Mucosa of rectum (tissue), 2 donors: ENCODE data around the gene MED17.
"Not testable (repeated sequence)": the region's sequence is repeated elsewhere in the genome, so short reads cannot be mapped to it uniquely, and the experiment has no call there.

Experiments
- H3K27ac ChIP-seq, 2 donors: one replicate each; pipeline ENCODE4 v1.7.0; 2013; ENCODE audit warnings: inconsistent platforms in 2 of 2, low read depth in 2 of 2, low read length in 2 of 2
- H3K27me3 ChIP-seq, 2 donors: one replicate each; pipeline ENCODE4 v1.7.0; 2013; ENCODE audit warnings: low read length in 2 of 2; ENCODE audit not compliant: control insufficient read depth in 2 of 2, insufficient read depth in 2 of 2
- H3K36me3 ChIP-seq, 2 donors: one replicate each; pipeline ENCODE4 v1.7.0; 2013; ENCODE audit warnings: low read length in 2 of 2; ENCODE audit not compliant: control insufficient read depth in 2 of 2, insufficient read depth in 2 of 2
- H3K4me1 ChIP-seq, 2 donors: one replicate each; pipeline ENCODE4 v1.7.0; 2013; ENCODE audit warnings: low read length in 2 of 2, mild to moderate bottlenecking in 1 of 2; ENCODE audit not compliant: control insufficient read depth in 2 of 2, insufficient read depth in 2 of 2
- H3K4me3 ChIP-seq, 2 donors: one replicate each; pipeline ENCODE4 v1.7.0; 2013; ENCODE audit warnings: low read length in 2 of 2
- H3K9ac ChIP-seq, 2 donors: one replicate each; pipeline ENCODE4 v1.7.0; 2013; ENCODE audit warnings: low read length in 2 of 2, low read depth in 1 of 2, mild to moderate bottlenecking in 1 of 2
- H3K9me3 ChIP-seq, 2 donors: one replicate each; pipeline ENCODE4 v1.7.0; 2013; ENCODE audit warnings: low read length in 2 of 2; ENCODE audit not compliant: control insufficient read depth in 2 of 2
- donor health status: healthy.
- donor health status: Normal muscosa, but diverticular disease.

The MED17 gene

GRCh38 chr11:93757301-93757700, 26.8 kb upstream of the MED17 start:
- H3K4me1 ChIP-seq: no peaks in the 10 kb centered on the region
- H3K27ac ChIP-seq: no peak overlapping the region
- no peaks in the 10 kb centered on the region for H3K9me3 ChIP-seq
- no peak overlapping the region for H3K4me3 ChIP-seq
- no peak overlapping the region for H3K9ac ChIP-seq
- H3K27me3 ChIP-seq: no peaks in the 10 kb centered on the region
- H3K36me3 ChIP-seq: peaks cover 48 to 69% of the 10 kb centered on the region in 2 donors

DNA sequence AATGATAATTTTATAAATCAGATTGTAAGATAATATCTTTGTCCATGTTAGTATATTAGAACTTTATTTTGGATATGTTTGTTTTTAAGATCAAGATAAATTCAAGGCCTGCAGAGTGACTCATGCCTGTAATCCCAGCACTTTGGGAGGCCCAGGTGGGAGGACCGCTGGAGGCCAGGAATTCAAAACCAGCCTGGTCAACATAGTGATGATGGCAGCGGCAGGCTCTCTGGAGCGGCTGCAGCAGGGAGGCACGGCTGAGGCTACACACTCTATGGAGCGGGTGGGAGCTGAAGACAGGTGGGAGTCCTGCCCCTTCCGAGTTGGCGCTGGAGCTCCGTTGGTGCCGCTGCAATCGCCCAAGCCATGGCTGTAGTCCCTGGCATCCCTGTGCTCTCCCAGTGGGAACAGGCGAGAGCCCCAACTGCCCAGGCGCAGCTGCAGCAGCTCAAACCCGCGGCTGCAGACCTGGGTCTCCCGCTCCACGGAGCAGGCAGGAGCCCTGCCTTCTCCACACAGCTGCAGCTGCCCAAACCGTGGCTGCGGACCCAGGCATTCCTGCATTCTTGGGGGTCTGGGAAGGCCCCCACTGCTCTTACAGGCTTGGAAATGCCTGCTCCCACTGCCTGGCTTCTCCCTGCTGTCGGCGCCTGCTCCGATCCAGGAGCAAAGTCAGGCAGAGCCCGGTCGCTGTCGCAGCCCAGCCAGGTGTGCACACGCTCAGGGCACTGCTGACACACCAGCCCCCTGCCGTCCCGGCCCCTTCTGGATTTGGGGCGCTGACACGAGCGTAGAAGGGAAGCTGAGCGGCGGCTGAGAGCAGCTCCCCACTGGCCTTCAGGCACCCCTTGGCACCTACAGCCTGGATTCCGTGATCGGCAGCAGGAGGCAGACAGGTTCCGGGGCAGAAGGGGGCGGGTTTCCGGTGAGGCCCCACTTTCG, 25.9 kb upstream of the MED17 start:
- Histone ChIP-seq H3K4me1 (no peaks in the 10 kb centered on the region), H3K36me3 (peaks cover 54 to 78% of the 10 kb centered on the region in 2 donors), H3K9ac (no peak overlapping the region), H3K27ac (no peak overlapping the region), H3K27me3 (no peaks in the 10 kb centered on the region), H3K4me3 (no peak overlapping the region), H3K9me3 (no peaks in the 10 kb centered on the region)

GRCh38 chr11:93759123-93759522, 25.0 kb upstream of the MED17 start:
- not testable (repeated sequence) for H3K4me1 ChIP-seq

DNA sequence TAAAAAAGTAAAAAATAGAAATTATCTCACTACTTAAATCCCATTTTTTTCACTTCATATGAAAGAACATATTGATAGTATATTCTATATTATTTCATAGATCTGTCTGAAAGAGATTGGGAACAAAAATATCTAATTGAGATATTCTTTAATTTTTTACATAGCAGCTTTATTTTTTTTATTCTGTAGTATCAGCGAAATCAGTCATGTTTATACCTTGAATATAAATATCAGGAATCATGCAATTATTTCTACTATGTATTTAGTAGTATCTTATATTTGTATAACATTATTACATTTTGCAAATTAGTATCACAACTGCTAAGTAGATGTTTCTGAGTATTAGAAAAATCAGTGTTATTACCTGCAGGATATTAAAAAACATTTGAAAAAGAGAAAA, 22.2 kb upstream of the MED17 start:
- Histone ChIP-seq H3K4me1 (no peaks in the 10 kb centered on the region), H3K27ac (no peak overlapping the region), H3K9me3 (no peaks in the 10 kb centered on the region), H3K36me3 (peaks cover 33 to 60% of the 10 kb centered on the region in 2 donors), H3K9ac (no peak overlapping the region), H3K4me3 (no peak overlapping the region), H3K27me3 (no peaks in the 10 kb centered on the region)

More at GRCh38 chr11:93759123-93759522, 25.0 kb upstream of the MED17 start:
- peaks cover 50 to 80% of the 10 kb centered on the region in 2 donors for H3K36me3 ChIP-seq
- not testable (repeated sequence) for H3K9me3 ChIP-seq, H3K9ac ChIP-seq, H3K27ac ChIP-seq, H3K4me3 ChIP-seq, H3K27me3 ChIP-seq

GRCh38 chr11:93765551-93765950, 18.5 kb upstream of the MED17 start:
- Histone ChIP-seq H3K27ac (no peak overlapping the region), H3K36me3 (peaks cover 19 to 31% of the 10 kb centered on the region in 2 donors), H3K9me3 (no peaks in the 10 kb centered on the region), H3K27me3 (no peaks in the 10 kb centered on the region), H3K9ac (no peak overlapping the region), H3K4me3 (no peak overlapping the region), H3K4me1 (no peaks in the 10 kb centered on the region)

GRCh38 chr11:93766504-93766903, 17.6 kb upstream of the MED17 start:
- Histone ChIP-seq H3K36me3 (peaks cover 14 to 26% of the 10 kb centered on the region in 2 donors), H3K4me3 (no peak overlapping the region), H3K27me3 (no peaks in the 10 kb centered on the region), H3K9me3 (no peaks in the 10 kb centered on the region), H3K4me1 (no peaks in the 10 kb centered on the region), H3K27ac (no peak overlapping the region), H3K9ac (no peak overlapping the region)

DNA sequence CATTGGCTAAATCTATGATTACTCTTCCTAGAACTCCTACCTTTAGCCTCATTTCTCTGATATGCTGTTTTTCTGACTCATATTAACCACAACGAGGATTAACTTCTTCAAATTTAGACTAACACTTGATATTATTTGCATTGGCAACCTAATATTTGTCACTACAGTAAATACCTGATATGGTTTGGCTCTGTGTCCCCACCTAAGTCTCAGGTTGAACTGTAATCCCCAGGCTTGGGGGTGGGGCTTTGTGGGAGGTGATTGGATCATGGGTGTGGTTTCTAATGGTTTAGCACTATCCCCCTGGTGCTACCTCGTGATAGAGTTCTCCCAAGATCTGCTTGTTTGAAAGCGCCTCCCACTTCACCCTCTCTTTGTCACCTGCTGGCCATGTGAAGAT, 17.1 kb upstream of the MED17 start:
- Histone ChIP-seq H3K36me3 (peaks cover 10 to 22% of the 10 kb centered on the region in 2 donors), H3K9ac (no peak overlapping the region), H3K27ac (no peak overlapping the region), H3K9me3 (no peaks in the 10 kb centered on the region), H3K4me1 (no peaks in the 10 kb centered on the region), H3K4me3 (no peak overlapping the region), H3K27me3 (no peaks in the 10 kb centered on the region)

GRCh38 chr11:93770160-93770559, 13.9 kb upstream of the MED17 start:
- Histone ChIP-seq H3K9ac (no peak overlapping the region), H3K4me1 (no peaks in the 10 kb centered on the region), H3K27ac (no peak overlapping the region), H3K9me3 (no peaks in the 10 kb centered on the region), H3K27me3 (no peaks in the 10 kb centered on the region), H3K4me3 (no peak overlapping the region), H3K36me3 (no peaks in the 10 kb centered on the region)

- Histone ChIP-seq H3K27ac (no peak overlapping the region), H3K4me3 (no peak overlapping the region), H3K9ac (no peak overlapping the region), H3K36me3 (no peaks in the 10 kb centered on the region), H3K9me3 (no peaks in the 10 kb centered on the region), H3K27me3 (no peaks in the 10 kb centered on the region), H3K4me1 (no peaks in the 10 kb centered on the region)
These were observed 12.0 kb upstream of the MED17 start for GRCh38 chr11:93772123-93772522.

GRCh38 chr11:93773045-93773477, 11.0 kb upstream of the MED17 start:
- Histone ChIP-seq H3K27me3 (no peaks in the 10 kb centered on the region), H3K4me1 (no peaks in the 10 kb centered on the region), H3K9ac (no peak overlapping the region), H3K4me3 (no peak overlapping the region), H3K9me3 (no peaks in the 10 kb centered on the region), H3K27ac (no peak overlapping the region), H3K36me3 (no peaks in the 10 kb centered on the region)
